Measurements from ENCODE around the gene LYZL4.

Gene LYZL4

GRCh38 chr3:42369832-42370231 is 40.6 kb downstream of the LYZL4 start:
- no peak for DNase-seq

- DNase-seq: no peak
These were observed 41.1 kb downstream of the LYZL4 start for GRCh38 chr3:42369304-42369703.

GRCh38 chr3:42368861-42369260 is 41.5 kb downstream of the LYZL4 start:
- DNase-seq: no peak

GRCh38 chr3:42367903-42368302 is 42.5 kb downstream of the LYZL4 start:
- no peak for DNase-seq

- DNase-seq: no peak
These were observed 43.9 kb downstream of the LYZL4 start for GRCh38 chr3:42366550-42366949.

GRCh38 chr3:42357335-42357734 is 53.1 kb downstream of the LYZL4 start:
- no peak for DNase-seq

GRCh38 chr3:42355612-42356011 is 54.8 kb downstream of the LYZL4 start:
- no peak for DNase-seq

GRCh38 chr3:42353631-42354030 is 56.8 kb downstream of the LYZL4 start:
- no peak for DNase-seq

GRCh38 chr3:42351207-42351606 is 59.2 kb downstream of the LYZL4 start:
- DNase-seq: no peak

- DNase-seq: no peak
These were observed 60.4 kb downstream of the LYZL4 start for GRCh38 chr3:42349765-42350594.

GRCh38 chr3:42347928-42348327 is 62.5 kb downstream of the LYZL4 start:
- DNase-seq: no peak

Measured in SW 1271 (cell line).